ENCODE results near the gene TNNC2.

DNA sequence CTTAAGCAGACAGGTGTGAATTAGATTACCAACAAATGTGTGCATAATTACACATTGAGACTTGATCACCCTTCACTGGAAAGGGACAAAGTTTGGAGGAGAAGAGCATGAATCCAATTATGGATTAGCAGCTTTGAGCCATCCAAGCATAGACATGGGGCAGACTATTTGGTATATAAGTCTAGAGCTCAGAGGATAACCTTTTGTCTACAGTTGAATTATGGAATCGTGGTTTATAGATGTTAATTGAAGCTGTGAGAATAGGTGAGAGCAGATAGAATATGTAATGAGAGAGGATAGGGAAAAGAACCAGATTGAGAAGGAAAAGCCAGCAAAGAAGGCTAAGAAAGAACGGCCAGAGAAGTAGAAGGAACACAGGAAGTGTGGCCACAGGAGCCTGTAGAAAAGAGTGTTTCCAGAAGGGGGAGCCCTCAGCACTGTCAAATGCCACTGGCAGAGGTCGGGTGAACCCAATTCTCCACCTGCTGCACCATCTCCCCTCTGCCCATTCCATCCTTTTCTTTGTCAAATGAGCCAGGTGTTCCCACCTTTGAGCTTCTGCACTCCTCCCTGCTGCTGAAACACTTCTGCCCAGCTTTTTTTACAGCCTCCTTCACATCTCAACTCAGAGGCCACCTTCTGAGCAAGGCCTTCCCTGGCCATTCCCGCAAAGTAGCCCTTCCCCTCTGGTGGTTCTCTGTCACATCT, 28.0 kb downstream of the TNNC2 start:
- TF ChIP-seq, protein P1, sequence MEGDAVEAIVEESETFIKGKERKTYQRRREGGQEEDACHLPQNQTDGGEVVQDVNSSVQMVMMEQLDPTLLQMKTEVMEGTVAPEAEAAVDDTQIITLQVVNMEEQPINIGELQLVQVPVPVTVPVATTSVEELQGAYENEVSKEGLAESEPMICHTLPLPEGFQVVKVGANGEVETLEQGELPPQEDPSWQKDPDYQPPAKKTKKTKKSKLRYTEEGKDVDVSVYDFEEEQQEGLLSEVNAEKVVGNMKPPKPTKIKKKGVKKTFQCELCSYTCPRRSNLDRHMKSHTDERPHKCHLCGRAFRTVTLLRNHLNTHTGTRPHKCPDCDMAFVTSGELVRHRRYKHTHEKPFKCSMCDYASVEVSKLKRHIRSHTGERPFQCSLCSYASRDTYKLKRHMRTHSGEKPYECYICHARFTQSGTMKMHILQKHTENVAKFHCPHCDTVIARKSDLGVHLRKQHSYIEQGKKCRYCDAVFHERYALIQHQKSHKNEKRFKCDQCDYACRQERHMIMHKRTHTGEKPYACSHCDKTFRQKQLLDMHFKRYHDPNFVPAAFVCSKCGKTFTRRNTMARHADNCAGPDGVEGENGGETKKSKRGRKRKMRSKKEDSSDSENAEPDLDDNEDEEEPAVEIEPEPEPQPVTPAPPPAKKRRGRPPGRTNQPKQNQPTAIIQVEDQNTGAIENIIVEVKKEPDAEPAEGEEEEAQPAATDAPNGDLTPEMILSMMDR (IDR thresholded peaks at IDR 0.05), result peak; percentile 83
- no peak for TF ChIP-seq EZH2 (IDR thresholded peaks at IDR 0.05; ENCODE audit: borderline replicate concordance, insufficient read depth, low read depth, low read length, poor library complexity, severe bottlenecking)

Measured in B cell (primary cell).